HAP-1 (cell line): ENCODE data around the gene PSME3IP1.
"Not testable (repeated sequence)": the region's sequence is repeated elsewhere in the genome, so short reads cannot be mapped to it uniquely, and the experiment has no call there.

Experiments
- DNase-seq, 2 experiments: peaks; one replicate each; pipeline ENCODE4 v3.0.0-alpha.2; 2016 to 2020; ENCODE audit warnings: low spot score in 2 of 2
- H3K27me3 ChIP-seq: fragments of 250-450 bp; sonication (Bioruptor Pico); 2 replicates; pipeline ENCODE4 v1.5.1; 2020; ENCODE audit warnings: low read depth, mild to moderate bottlenecking, moderate library complexity
- H3K36me3 ChIP-seq: fragments of 250-450 bp; sonication (Bioruptor Pico); replicated peaks from 2 replicates; pipeline ENCODE4 v1.5.1; 2020; ENCODE audit warnings: mild to moderate bottlenecking
- H3K4me1 ChIP-seq: fragments of 250-450 bp; sonication (Bioruptor Pico); 2 replicates; pipeline ENCODE4 v1.5.1; 2020; ENCODE audit warnings: mild to moderate bottlenecking
- H3K4me3 ChIP-seq: fragments of 250-450 bp; sonication (Bioruptor Pico); 2 replicates; pipeline ENCODE4 v1.5.1; 2020; ENCODE audit warnings: mild to moderate bottlenecking, moderate library complexity
- H3K9me3 ChIP-seq: fragments of 250-450 bp; sonication (Bioruptor Pico); 2 replicates; pipeline ENCODE4 v1.5.1; 2020; ENCODE audit warnings: mild to moderate bottlenecking, moderate library complexity
- in situ Hi-C: fragments of 300-500 bp; cut with MboI; formaldehyde crosslinking; loops from 3 replicates; pipeline ENCODE4 v1.14.3; 2020; ENCODE audit warnings: low sequenced_read_pairs, inconsistent platforms, mixed read lengths

Gene PSME3IP1

GRCh38 chr16:57109259-57110105 lies 76.4 kb downstream of the PSME3IP1 start:
- H3K9me3 ChIP-seq, in situ Hi-C loops, H3K27me3 ChIP-seq, DNase-seq, H3K4me1 ChIP-seq, H3K36me3 ChIP-seq, H3K4me3 ChIP-seq: not testable (repeated sequence)

- no peaks in the 10 kb centered on the region for H3K36me3 ChIP-seq
- no peaks in the 10 kb centered on the region for H3K4me1 ChIP-seq
- in situ Hi-C loops: no loop called here
- H3K4me3 ChIP-seq: no peak overlapping the region
- no peak for DNase-seq
- H3K9me3 ChIP-seq: no peaks in the 10 kb centered on the region
- H3K27me3 ChIP-seq: no peaks in the 10 kb centered on the region
Measured at GRCh38 chr16:57108432-57108831, 77.4 kb downstream of the PSME3IP1 start.

GRCh38 chr16:57107321-57107922 lies 78.4 kb downstream of the PSME3IP1 start:
- Histone ChIP-seq H3K4me1 (no peaks in the 10 kb centered on the region; the same call in 1 of the 2 replicates), H3K27me3 (no peaks in the 10 kb centered on the region), H3K9me3 (no peaks in the 10 kb centered on the region), H3K4me3 (no peak overlapping the region), H3K36me3 (no peaks in the 10 kb centered on the region)
- in situ Hi-C loops: no loop called here
- no peak for DNase-seq

GRCh38 chr16:57106767-57107166 lies 79.1 kb downstream of the PSME3IP1 start:
- Histone ChIP-seq H3K27me3 (no peaks in the 10 kb centered on the region), H3K9me3 (no peaks in the 10 kb centered on the region), H3K4me3 (no peak overlapping the region), H3K36me3 (no peaks in the 10 kb centered on the region), H3K4me1 (no peaks in the 10 kb centered on the region; the same call in 1 of the 2 replicates)
- DNase-seq: no peak
- in situ Hi-C loops: no loop called here

- Histone ChIP-seq H3K27me3 (no peaks in the 10 kb centered on the region), H3K4me3 (no peak overlapping the region), H3K36me3 (no peaks in the 10 kb centered on the region), H3K9me3 (no peaks in the 10 kb centered on the region), H3K4me1 (no peaks in the 10 kb centered on the region; the same call in 1 of the 2 replicates)
- no peak for DNase-seq
- in situ Hi-C loops: no loop called here
Measured at GRCh38 chr16:57105184-57105583, 80.7 kb downstream of the PSME3IP1 start.

- H3K36me3 ChIP-seq: no peaks in the 10 kb centered on the region
- H3K4me3 ChIP-seq: no peak overlapping the region
- in situ Hi-C loops: no loop called here
- H3K4me1 ChIP-seq: no peaks in the 10 kb centered on the region; the same call in 1 of the 2 replicates
- H3K9me3 ChIP-seq: no peaks in the 10 kb centered on the region
- DNase-seq: no peak
- no peaks in the 10 kb centered on the region for H3K27me3 ChIP-seq
Measured at GRCh38 chr16:57104706-57105105, 81.1 kb downstream of the PSME3IP1 start.

- H3K4me1 ChIP-seq: no peaks in the 10 kb centered on the region; the same call in 1 of the 2 replicates
- H3K27me3 ChIP-seq: no peaks in the 10 kb centered on the region
- H3K4me3 ChIP-seq: no peak overlapping the region
- no peaks in the 10 kb centered on the region for H3K9me3 ChIP-seq
- DNase-seq: peak in 1 of 2 experiments; percentile 20
- no peaks in the 10 kb centered on the region for H3K36me3 ChIP-seq
- in situ Hi-C loops: no loop called here
Measured at GRCh38 chr16:57102888-57103851, 82.7 kb downstream of the PSME3IP1 start.
